HG02852 (cell line): ENCODE data around the gene CEP112.

Experiments
- ATAC-seq: cut with Tn5 transposase; IDR thresholded peaks from one replicate; pipeline ENCODE4 v1.9.1; 2021; ENCODE audit warnings: mild to moderate bottlenecking, moderate library complexity; ENCODE audit not compliant: unreplicated experiment

The CEP112 gene

DNA sequence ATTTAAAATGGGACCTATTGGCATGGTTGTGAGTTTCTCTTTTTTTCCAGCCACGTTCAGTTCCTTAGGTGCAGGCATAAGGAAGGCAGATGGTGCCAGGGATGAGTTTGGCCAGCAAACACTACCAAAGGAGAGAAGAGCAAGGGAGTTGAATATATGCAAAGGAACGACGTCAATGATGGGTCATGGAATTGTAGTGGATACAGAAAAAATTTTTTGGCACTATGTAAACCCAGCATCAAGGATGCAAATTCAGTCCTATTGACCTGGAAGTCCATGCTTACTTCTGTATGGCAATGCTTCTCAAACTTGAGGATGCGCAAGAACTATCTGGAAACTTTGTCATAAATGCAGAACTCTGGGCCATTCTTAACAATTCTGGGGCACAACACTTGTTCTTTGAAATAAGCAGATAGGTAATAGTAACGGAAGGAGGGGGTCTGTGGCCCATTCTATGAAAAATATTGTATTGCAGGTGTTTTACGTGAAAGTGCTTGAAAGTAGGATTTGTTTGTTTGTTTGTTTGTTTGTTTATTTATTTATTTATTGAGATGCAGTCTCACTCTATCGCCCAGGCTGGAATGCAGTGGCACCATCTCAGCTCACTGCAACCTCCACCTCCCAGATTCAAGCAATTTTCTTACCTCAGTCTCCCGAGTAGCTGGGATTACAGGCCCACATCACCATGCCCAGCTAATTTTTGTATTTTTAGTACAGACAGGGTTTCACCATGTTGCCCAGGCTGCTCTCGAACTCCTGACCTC is 19.3 kb upstream of the CEP112 start:
- ATAC-seq: no peak

DNA sequence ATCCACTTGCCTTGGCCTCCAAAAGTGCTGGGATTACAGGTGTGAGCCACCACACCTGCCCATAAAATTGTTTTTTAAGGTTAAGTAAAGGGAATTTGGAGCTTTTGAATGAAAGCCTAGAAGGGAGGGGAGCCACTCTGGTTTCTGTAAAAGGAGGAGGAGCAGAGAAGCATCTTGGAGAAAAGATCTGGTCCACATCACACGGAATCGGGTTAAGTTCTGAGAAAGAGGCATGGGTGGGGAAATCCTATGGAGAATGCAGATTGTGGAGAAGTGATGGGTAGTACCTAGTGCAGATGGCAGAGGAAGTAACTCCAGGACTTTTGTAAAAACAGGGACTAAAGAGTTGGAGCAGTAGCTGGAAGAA is 18.3 kb upstream of the CEP112 start:
- ATAC-seq: no peak

DNA sequence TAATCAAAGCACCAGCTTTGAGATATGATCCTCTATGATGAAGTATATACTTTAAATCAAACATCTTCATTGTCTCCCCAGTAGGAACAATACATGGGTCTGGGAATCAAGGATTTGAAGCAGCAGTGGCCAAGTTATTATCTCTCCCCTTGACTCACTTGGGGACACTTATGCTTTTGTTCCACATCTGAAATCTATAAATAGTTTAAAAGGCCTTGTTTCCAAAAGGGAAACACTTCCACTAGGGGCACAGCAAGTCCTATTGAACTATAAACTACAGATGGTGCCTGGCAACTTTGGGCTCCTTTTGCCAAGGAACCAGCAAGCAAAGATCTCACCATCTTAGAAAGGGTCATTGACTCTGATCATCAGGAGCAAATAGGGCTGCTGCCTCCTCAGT is 16.0 kb upstream of the CEP112 start:
- ATAC-seq: no peak

DNA sequence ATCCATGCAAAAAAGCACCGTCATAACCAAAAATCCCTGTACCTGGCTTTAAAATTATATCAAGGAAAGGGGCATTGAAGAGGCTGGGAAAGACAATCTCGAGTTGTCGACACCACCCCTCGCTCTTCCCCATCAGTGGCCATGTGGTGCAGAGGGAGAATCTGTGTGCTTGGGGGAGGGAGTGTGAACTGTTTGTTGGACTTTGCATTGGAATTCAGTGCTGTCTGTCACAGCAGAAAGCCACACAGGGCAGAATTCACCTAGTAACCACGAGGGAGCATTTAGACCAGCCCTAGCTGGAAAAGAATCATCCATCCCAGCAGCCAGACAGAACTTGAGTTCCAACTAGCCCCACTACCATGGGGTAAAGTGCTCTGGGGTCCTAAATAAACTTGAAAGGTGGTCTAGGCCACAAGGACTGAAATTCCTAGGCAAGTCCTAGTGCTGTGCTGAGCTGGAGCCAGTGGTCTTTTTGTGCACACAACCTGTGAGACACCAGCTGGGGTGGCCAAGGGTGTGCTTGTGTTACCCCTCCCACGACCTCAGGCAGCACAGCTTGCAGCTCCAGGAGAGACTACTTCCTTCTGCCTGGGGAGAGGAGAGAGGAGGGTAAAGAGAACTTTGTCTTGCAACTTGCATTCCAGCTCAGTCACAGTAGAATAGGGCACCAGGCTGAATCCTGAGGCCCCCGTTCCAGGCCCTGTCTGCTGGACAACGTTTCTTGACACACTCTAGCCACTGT is 11.5 kb upstream of the CEP112 start:
- no peak for ATAC-seq

DNA sequence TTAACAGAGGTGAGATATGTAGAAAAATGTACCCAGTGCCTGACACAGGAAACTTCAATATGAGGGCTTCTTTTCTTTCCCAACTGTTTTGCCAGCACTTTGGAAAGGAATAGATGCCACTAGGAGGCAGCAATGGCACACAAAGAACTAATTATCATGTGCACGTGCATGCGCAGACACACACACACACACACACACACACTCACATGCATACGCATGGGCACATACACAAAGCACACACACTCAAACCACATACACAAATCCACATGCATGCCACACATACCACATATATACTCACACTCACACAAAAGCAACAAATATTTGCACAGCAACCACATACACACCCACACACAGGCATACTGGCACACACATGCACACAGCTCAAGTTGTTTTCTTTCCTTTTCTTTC is 8.8 kb upstream of the CEP112 start:
- ATAC-seq: no peak

DNA sequence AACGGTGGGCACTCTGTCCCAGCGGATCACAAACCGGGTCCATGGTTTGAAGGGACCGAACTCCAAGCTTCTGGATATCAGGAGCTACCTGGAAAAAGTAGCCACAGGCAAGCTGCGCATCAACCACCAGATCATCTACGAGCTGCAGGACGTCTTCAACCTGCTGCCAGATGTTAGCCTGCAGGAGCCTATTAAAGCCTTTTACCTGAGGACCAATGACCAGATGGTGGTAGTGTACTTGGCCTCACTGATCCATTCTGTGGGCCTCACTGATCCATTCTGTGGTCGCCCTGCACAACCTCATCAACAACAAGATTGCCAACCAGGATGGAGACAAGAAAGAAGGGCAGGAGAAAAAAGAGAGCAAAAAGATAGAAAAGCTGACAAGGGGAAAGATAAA is 6.3 kb upstream of the CEP112 start:
- no peak for ATAC-seq

DNA sequence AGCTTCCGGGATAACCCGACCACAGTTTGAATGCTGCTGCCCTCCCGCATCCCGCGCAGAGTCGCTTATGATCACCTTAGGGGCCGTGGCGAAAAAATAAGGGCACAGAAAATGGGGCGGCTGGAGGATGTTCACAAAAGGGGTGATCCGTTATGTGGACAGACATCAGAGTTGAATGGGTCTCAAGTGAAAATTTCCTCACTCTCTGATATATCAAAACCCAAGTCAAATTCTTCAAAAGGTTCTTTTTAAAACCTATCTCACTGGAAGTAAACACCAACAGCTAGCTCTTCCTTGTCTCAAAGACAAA is 400 bp upstream of the CEP112 start:
- ATAC-seq: no peak

DNA sequence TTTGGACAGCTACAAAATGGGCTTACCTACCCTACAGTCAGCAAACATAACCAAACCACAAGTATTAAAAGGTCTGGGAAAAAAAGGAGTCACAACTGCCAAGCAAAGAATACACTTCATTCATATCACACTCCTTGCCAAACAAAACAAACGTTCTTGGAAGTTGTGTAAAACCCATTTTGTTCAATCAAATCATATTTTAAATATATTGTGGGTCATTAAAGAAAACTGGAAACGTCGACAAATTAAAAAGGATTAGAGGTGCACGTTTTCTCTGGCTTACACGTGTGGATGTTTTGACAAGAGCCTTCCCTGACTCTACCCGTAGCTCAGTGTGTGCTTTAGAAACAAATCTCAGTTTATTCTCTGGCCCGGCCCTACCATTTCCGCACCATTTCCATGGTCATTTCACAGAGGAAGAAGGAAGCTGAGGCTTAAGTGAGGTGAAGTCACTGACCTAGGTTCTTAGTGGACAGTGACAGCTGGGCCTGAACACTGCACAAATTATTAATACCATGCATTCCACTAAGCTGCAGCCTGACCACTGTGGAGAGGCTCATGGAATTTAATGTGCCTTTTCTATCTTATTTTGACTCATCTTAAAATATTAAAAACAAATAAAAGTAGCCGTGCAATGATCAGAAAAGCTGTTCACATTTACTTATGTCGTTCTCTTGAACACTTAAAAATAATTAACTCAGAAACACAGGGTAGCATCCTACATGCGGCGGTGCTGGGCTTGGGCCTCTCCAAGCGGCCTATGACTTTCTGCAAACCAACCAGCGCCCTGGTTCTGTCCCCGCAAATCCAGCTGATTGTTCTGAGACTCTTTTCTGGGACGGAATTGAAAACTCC is 968 bp downstream of the CEP112 start:
- ATAC-seq: peak; percentile 6

DNA sequence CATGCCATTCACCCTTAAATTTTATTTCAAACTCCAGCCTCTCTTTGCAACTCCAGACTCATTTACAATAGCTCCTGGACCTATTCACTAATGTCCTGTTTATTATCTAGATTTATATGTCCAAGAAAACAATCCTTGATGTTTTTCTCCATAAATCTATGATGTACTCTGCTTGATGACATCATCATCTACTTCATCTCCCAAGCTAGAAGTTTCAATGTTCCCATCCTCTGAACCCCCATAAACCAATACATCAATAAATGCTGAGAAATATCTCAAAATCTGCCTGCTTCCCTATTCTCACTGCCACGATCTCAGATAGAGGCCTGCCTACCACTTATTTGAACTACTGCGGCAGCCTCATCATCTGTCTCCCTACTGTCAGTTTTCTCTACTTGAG is 4.2 kb downstream of the CEP112 start:
- no peak for ATAC-seq

DNA sequence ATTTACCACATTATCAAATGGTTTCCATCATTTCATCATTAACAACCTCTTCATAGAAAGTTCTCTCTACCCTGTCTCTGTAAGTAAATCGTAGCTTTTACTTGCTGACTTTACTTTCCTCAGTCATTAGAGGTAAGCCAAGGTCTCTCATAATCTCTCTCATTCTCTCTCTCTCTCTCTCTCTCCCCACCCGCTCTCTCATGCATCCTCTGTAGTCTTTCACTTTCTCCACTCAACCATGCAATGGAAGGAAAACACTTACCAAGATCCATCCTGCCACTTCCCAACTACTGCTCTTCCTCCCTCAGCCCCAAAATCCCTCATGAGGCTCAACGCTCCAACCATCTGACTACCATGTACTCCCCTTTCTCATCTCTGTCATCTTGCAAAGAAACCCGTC is 6.1 kb downstream of the CEP112 start:
- no peak for ATAC-seq

DNA sequence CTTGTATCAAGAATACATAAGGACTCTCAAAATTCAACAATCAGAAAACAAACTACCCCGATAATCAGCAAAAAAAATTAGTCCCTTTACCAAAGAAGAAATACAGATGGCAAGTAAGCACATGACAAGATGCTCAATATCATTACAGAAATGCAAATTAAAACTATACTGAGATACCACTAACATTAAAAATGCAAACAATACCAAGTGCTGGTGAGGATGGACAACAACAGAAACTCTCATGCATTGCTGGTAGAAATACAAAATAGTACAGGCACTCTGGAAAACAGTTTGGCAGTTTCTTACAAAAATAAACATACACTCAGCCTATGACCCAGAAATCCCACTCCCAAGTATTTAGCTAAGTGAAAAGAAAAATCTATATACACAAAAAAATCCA is 7.5 kb downstream of the CEP112 start:
- no peak for ATAC-seq

DNA sequence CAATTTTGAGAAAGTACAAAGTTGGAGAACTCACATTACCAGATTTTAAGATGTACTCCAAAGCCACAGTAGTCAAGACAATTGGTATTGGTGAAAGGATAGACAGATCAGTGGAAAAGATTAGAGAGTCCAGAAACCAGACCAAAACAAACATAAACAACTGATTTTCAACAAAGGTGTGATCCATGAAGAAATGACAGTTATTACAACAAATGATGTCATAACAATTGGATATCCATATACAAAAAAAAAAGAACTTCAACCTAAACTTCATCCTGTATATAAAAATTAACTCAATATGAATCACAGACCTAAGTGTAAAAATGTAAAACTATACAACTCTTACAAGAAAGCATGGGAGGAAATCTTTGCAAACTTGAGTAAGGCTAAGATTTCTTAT is 8.4 kb downstream of the CEP112 start:
- ATAC-seq: no peak

DNA sequence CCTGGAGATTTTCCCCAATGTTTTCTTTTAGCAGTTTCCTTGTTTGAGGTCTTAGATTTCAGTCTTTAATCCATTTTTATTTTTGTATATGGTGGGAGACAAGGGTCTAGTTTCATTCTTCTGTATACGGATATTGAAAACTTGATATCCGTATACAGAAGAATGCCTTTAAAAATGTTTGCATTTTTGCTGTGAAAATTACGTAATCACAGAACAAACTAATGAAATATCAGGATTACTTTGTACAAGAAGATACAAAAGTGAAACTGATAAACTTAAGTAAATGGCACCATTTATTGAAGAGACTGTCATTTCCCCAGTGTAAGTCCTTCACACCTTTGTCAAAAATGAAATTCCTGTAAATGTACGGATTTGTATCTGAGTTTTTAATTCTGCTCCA is 13.3 kb downstream of the CEP112 start:
- no peak for ATAC-seq

DNA sequence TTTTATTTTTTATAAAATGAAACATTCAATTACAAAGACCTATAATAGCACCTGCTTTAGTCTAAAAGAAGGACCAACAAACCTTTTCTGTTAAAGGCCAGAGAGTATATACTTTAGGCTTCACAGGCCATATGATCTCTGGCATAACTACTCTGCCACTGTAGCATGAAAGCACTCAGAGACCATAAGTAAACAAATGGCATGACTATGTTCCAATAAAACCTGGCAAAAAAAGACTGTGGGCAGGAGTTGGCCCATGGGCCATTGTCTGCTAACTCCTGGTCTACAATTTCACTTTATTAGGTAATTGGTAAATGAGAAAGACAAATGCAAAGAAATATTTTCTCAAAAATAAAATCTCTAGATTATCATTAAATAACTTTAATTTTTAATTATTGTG is 14.9 kb downstream of the CEP112 start:
- ATAC-seq: no peak

DNA sequence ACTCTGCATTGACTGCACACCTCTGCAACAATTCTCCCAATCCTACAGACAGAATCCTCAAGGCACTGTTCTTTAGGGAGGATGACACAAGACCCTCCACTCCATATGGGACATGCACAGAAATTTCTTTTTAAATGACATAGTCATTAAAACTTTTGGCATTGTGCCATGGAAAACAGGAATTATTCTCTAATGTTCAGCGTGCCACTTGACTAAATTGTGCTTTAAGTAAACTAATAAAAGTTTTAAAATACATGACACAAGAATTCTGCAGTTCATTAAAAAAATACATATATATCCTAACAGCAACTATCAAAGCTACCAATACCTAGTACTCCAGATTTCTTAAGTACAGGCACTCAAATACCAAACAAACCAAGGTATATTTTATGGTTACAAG is 16.0 kb downstream of the CEP112 start:
- no peak for ATAC-seq

DNA sequence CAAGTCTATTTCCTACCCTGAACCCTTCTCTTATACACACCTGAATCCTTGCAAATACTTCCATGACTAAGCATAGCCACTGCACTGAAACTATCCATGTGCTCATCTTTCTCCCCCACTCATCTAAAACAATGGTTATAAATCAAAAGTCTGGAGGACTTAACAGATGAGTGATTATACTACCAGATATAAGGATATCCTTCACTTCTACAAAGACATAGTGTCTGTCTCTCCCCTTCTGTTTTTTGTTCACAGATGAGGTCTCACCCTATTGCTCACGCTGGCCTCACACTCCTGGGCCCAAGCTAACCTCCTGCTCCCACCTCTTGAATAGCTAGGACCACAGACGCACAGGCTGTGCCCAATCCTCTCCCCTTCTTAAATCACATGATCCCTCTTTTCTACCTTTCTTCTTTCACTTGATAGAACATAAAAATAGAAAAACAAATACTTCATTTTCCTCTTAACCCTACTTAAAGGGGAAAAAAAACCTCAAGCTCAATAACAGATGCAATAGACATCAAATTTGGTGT is 19.2 kb downstream of the CEP112 start:
- ATAC-seq: no peak

DNA sequence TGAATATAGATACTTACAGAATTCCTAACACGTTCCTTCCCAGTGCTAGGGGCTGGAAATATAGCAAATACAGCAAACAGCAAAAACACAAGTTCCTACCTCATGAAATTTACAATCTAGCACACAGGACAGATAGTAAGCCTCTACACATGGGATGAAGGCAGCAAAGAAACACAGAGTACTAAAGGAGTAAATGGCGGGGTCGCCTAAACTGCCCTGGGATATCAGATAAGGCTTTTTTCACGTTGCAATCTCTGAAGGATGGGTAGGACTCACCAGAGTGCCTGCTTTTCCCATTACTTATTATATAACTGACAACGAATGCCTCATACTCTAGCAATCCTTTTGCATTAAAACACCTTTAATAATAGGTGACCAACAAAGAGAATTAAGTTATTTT is 19.8 kb downstream of the CEP112 start:
- ATAC-seq: no peak

DNA sequence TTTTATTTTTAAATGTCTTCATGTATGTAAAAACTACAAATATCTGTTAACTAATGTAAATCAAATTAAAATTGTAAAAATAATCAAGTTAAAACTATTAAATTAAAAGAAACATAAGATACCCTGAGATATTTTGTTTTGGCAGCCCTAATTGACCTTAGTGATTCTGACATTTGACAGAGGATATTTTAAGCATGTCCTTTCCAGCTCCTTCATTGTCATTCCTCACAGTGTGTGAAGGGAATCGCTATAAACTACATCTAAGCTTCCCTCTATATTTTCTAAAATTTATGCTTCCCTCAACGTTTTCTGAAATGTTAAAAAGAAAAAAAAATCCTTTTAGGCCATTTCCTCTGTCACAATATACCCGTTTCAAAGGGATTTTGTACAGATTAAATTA is 20.2 kb downstream of the CEP112 start:
- no peak for ATAC-seq

DNA sequence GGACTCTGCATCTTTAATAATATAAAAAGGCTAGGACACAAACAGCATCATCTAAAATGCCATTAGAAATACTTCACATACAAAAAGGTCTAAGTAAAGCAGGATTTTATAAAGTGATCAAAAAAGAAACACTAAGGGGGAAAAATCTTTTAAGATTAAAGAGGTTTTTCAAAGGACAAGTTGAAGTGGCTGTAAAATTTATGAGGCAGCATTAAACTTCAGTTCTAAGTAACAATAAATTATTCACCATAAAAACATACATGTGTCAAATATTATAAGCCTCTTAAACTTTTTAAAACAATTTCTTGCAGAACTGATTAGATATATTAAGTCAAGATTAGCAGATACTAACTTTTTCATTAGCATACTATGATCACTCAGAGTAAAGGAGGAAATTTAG is 20.8 kb downstream of the CEP112 start:
- no peak for ATAC-seq

DNA sequence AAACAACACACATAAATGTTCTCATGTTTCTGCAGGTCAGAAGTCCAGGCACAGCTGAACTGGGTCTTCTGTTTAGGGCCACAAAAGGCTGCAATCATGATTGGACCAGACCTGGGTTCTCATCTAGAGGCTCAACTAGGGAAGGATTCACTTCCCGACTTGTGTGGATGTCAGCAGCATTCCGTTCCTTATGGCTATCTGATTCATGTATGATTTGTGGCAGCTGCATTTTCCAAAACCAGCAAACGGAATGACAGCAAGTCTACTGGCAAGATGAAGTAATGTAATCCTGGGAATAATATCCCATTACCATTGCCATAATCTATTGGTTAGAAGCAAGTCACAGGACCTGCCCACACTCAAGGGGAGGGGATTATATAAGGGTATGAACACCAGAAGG is 22.1 kb downstream of the CEP112 start:
- no peak for ATAC-seq

DNA sequence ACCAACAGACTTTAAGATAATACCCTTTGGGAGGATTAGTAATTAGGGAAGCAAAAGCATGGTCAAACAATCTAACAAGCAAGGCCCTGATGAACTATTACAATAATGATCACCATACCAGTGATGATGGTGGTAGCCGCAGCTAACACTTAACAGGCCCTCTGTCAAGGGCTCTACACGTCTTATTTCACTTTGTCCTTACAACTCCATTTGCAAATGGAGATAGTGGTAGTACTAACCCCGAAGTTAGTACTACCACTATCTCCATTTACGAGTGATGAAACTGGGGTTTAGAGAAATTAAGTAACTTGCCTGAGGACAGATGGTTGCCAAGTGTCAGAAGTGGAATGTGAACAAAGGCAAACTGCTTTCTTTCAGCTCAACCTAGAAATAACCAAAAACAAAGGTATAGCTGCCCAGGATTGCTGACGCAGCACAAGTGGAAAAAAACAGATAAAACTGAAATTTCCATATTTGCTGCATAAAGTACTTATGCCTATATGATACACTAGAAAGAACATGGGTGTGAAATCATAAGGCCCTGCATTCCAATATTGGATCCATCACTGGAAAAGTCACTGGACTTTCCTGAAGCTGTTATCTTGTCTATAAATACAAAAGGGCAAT is 24.6 kb downstream of the CEP112 start:
- ATAC-seq: no peak
